IPS-18a (cell line): ENCODE measurements around the gene TXNDC8.

ENCODE experiments used
- H3K27ac ChIP-seq: one replicate; pipeline ENCODE4 v1.5.1; 2013; ENCODE audit warnings: low read length
- H3K27me3 ChIP-seq: one replicate; pipeline ENCODE4 v1.6.1; 2013; ENCODE audit warnings: mild to moderate bottlenecking, low read length; ENCODE audit not compliant: control insufficient read depth, insufficient read depth
- H3K36me3 ChIP-seq: one replicate; pipeline ENCODE4 v1.6.1; 2013; ENCODE audit warnings: low read depth, low read length; ENCODE audit not compliant: control insufficient read depth
- H3K4me1 ChIP-seq: one replicate; pipeline ENCODE4 v1.6.1; 2013; ENCODE audit warnings: low read depth, low read length; ENCODE audit not compliant: control insufficient read depth
- H3K4me3 ChIP-seq: one replicate; pipeline ENCODE4 v1.5.1; 2013; ENCODE audit warnings: low read length
- H3K9ac ChIP-seq: one replicate; pipeline ENCODE4 v1.6.1; 2013; ENCODE audit warnings: mild to moderate bottlenecking, low read length, moderate library complexity
- H3K9me3 ChIP-seq: one replicate; pipeline ENCODE4 v1.6.1; 2013; ENCODE audit warnings: low read depth, low read length; ENCODE audit not compliant: control insufficient read depth

Gene TXNDC8

GRCh38 chr9:110293248-110293647, 44.4 kb downstream of the TXNDC8 start:
- no peak overlapping the region for H3K4me3 ChIP-seq
- H3K27me3 ChIP-seq, result no peaks in the 10 kb centered on the region
- no peaks in the 10 kb centered on the region for H3K36me3 ChIP-seq
- no peaks in the 10 kb centered on the region for H3K9me3 ChIP-seq
- no peaks in the 10 kb centered on the region for H3K4me1 ChIP-seq
- H3K9ac ChIP-seq, result no peak overlapping the region
- no peak overlapping the region for H3K27ac ChIP-seq

- Histone ChIP-seq H3K4me3 (no peak overlapping the region), H3K27me3 (no peaks in the 10 kb centered on the region), H3K4me1 (no peaks in the 10 kb centered on the region), H3K36me3 (no peaks in the 10 kb centered on the region), H3K9ac (no peak overlapping the region), H3K27ac (no peak overlapping the region), H3K9me3 (no peaks in the 10 kb centered on the region)
Measured at GRCh38 chr9:110291921-110292557, 45.6 kb downstream of the TXNDC8 start.

- no peak overlapping the region for H3K27ac ChIP-seq
Measured at GRCh38 chr9:110290001-110290400, 47.7 kb downstream of the TXNDC8 start.

GRCh38 chr9:110288503-110288902, 49.2 kb downstream of the TXNDC8 start:
- H3K9ac ChIP-seq, result no peak overlapping the region
- H3K27me3 ChIP-seq, result no peaks in the 10 kb centered on the region
- H3K4me1 ChIP-seq, result no peaks in the 10 kb centered on the region
- no peaks in the 10 kb centered on the region for H3K36me3 ChIP-seq
- no peak overlapping the region for H3K4me3 ChIP-seq
- no peaks in the 10 kb centered on the region for H3K9me3 ChIP-seq
- H3K27ac ChIP-seq, result no peak overlapping the region

More at GRCh38 chr9:110290001-110290400, 47.7 kb downstream of the TXNDC8 start:
- no peak overlapping the region for H3K9ac ChIP-seq
- no peaks in the 10 kb centered on the region for H3K36me3 ChIP-seq
- no peak overlapping the region for H3K4me3 ChIP-seq
- H3K27me3 ChIP-seq, result no peaks in the 10 kb centered on the region
- no peaks in the 10 kb centered on the region for H3K9me3 ChIP-seq
- H3K4me1 ChIP-seq, result no peaks in the 10 kb centered on the region

- Histone ChIP-seq H3K9me3 (no peaks in the 10 kb centered on the region), H3K4me3 (no peak overlapping the region), H3K9ac (no peak overlapping the region), H3K36me3 (no peaks in the 10 kb centered on the region), H3K27me3 (no peaks in the 10 kb centered on the region), H3K4me1 (no peaks in the 10 kb centered on the region), H3K27ac (no peak overlapping the region)
Measured at GRCh38 chr9:110287289-110287680, 50.4 kb downstream of the TXNDC8 start.

GRCh38 chr9:110284211-110284844, 53.3 kb downstream of the TXNDC8 start:
- no peaks in the 10 kb centered on the region for H3K4me1 ChIP-seq
- H3K27ac ChIP-seq, result no peak overlapping the region

GRCh38 chr9:110283751-110284150, 53.9 kb downstream of the TXNDC8 start:
- H3K4me3 ChIP-seq, result no peak overlapping the region
- no peaks in the 10 kb centered on the region for H3K27me3 ChIP-seq
- no peak overlapping the region for H3K9ac ChIP-seq
- no peaks in the 10 kb centered on the region for H3K9me3 ChIP-seq
- H3K27ac ChIP-seq, result no peak overlapping the region
- H3K36me3 ChIP-seq, result no peaks in the 10 kb centered on the region
- no peaks in the 10 kb centered on the region for H3K4me1 ChIP-seq

More at GRCh38 chr9:110284211-110284844, 53.3 kb downstream of the TXNDC8 start:
- Histone ChIP-seq H3K9me3 (no peaks in the 10 kb centered on the region), H3K36me3 (no peaks in the 10 kb centered on the region), H3K9ac (no peak overlapping the region), H3K27me3 (no peaks in the 10 kb centered on the region), H3K4me3 (no peak overlapping the region)

- no peaks in the 10 kb centered on the region for H3K9me3 ChIP-seq
- H3K4me3 ChIP-seq, result no peak overlapping the region
- H3K36me3 ChIP-seq, result no peaks in the 10 kb centered on the region
- no peaks in the 10 kb centered on the region for H3K4me1 ChIP-seq
- no peak overlapping the region for H3K27ac ChIP-seq
- no peak overlapping the region for H3K9ac ChIP-seq
- H3K27me3 ChIP-seq, result no peaks in the 10 kb centered on the region
Measured at GRCh38 chr9:110282739-110283081, 55.0 kb downstream of the TXNDC8 start.

- no peak overlapping the region for H3K9ac ChIP-seq
- no peaks in the 10 kb centered on the region for H3K36me3 ChIP-seq
- H3K27me3 ChIP-seq, result no peaks in the 10 kb centered on the region
- H3K9me3 ChIP-seq, result no peaks in the 10 kb centered on the region
- no peak overlapping the region for H3K4me3 ChIP-seq
- no peak overlapping the region for H3K27ac ChIP-seq
- no peaks in the 10 kb centered on the region for H3K4me1 ChIP-seq
Measured at GRCh38 chr9:110282018-110282738, 55.5 kb downstream of the TXNDC8 start.

- H3K27ac ChIP-seq, result no peak overlapping the region
- no peak overlapping the region for H3K4me3 ChIP-seq
- no peaks in the 10 kb centered on the region for H3K36me3 ChIP-seq
- H3K4me1 ChIP-seq, result no peaks in the 10 kb centered on the region
- no peak overlapping the region for H3K9ac ChIP-seq
- H3K27me3 ChIP-seq, result no peaks in the 10 kb centered on the region
- H3K9me3 ChIP-seq, result no peaks in the 10 kb centered on the region
Measured at GRCh38 chr9:110278080-110278707, 59.5 kb downstream of the TXNDC8 start.

- no peak overlapping the region for H3K4me3 ChIP-seq
- no peak overlapping the region for H3K9ac ChIP-seq
- no peaks in the 10 kb centered on the region for H3K9me3 ChIP-seq
- H3K4me1 ChIP-seq, result no peaks in the 10 kb centered on the region
- no peaks in the 10 kb centered on the region for H3K27me3 ChIP-seq
- H3K27ac ChIP-seq, result no peak overlapping the region
- H3K36me3 ChIP-seq, result no peaks in the 10 kb centered on the region
Measured at GRCh38 chr9:110276781-110277180, 60.9 kb downstream of the TXNDC8 start.
